OCI-LY7 (cell line): Measurements from ENCODE around the gene RPL26. TPM values are rescaled to one million over a fixed set of nuclear protein-coding genes. Genes with fewer than 3 reads are reported as not detected.

Experiments used
- BruUV-seq: library from RNA; stranded (reverse); fragments of 400-500 nt; replicated peaks from 2 replicates; lab custom pipeline; 2021; lab: Mats Ljungman, UMichigan
- CTCF ChIA-PET: fragments of 300-600 bp; sonication (Branson Sonifier 250); formaldehyde crosslinking; loops from one replicate; lab custom pipeline; 2022; ENCODE audit warnings: antibody characterized with exemption; ENCODE audit not compliant: unreplicated experiment; lab: Charles Lee
- POLR2A ChIA-PET: fragments of 300-600 bp; sonication (Branson Sonifier 250); formaldehyde crosslinking; loops from one replicate; lab custom pipeline; 2022; ENCODE audit warnings: antibody characterized with exemption; lab: Charles Lee
- DNase-seq: peaks from one replicate; pipeline ENCODE4 v3.0.0-alpha.2; 2015; ENCODE audit warnings: low spot score
- H2AFZ ChIP-seq: fragments of 200-600 bp; sonication (generic), shearing (Covaris generic); 2 replicates; pipeline ENCODE4 v1.6.1; 2014; ENCODE audit warnings: mild to moderate bottlenecking, antibody characterized with exemption, low read length, moderate library complexity
- H3K27ac ChIP-seq: fragments of 200-600 bp; sonication (generic); 2 replicates; pipeline ENCODE4 v1.5.1; 2014; ENCODE audit warnings: mixed run types, low read depth, mild to moderate bottlenecking, moderate library complexity, low read length, inconsistent platforms; ENCODE audit not compliant: poor library complexity, severe bottlenecking
- H3K36me3 ChIP-seq: fragments of 200-600 bp; sonication (generic); 2 replicates; pipeline ENCODE4 v1.6.1; 2014; ENCODE audit warnings: mild to moderate bottlenecking, antibody characterized with exemption, low read length, moderate library complexity, mixed read lengths; ENCODE audit not compliant: insufficient read depth
- H3K4me1 ChIP-seq: fragments of 200-600 bp; sonication (generic); 2 replicates; pipeline ENCODE4 v1.5.1; 2014; ENCODE audit warnings: mild to moderate bottlenecking, low read length; ENCODE audit not compliant: insufficient read depth, poor library complexity, severe bottlenecking
- H3K4me2 ChIP-seq: fragments of 200-600 bp; sonication (generic); 2 replicates; pipeline ENCODE4 v1.6.1; 2014; ENCODE audit warnings: mild to moderate bottlenecking, low read length
- H3K4me3 ChIP-seq: fragments of 200-600 bp; sonication (generic); 2 replicates; pipeline ENCODE4 v1.5.1; 2014; ENCODE audit warnings: mild to moderate bottlenecking, low read depth, low read length; ENCODE audit not compliant: poor library complexity, severe bottlenecking
- H3K79me2 ChIP-seq: fragments of 200-600 bp; sonication (generic); 2 replicates; pipeline ENCODE4 v1.6.1; 2016; ENCODE audit warnings: low read depth, mild to moderate bottlenecking, low read length, moderate library complexity, mixed read lengths; ENCODE audit not compliant: insufficient read depth
- H3K9me2 ChIP-seq: fragments of 200-600 bp; sonication (generic); 2 replicates; pipeline ENCODE4 v1.6.1; 2016; ENCODE audit warnings: mild to moderate bottlenecking, low read length, mixed read lengths; ENCODE audit not compliant: insufficient read depth
- H3K9me3 ChIP-seq: fragments of 200-600 bp; sonication (generic); 2 replicates; pipeline ENCODE4 v1.6.1; 2014; ENCODE audit warnings: mild to moderate bottlenecking, mixed run types, low read length, mixed read lengths
- H4K20me1 ChIP-seq: fragments of 200-600 bp; sonication (generic); 2 replicates; pipeline ENCODE4 v1.6.1; 2014; ENCODE audit warnings: mild to moderate bottlenecking, antibody characterized with exemption, low read length, moderate library complexity, mixed read lengths; ENCODE audit not compliant: insufficient read depth
- EZH2phosphoT487 ChIP-seq: fragments of 200-600 bp; sonication (generic); IDR thresholded peaks from 2 replicates; pipeline ENCODE4 v1.6.1; 2018; ENCODE audit warnings: low read depth, borderline replicate concordance, mild to moderate bottlenecking, mixed run types, antibody characterized with exemption, low read length, moderate library complexity, mixed read lengths
- intact Hi-C: fragments of 100-400 bp; cut with micrococcal nuclease; formaldehyde crosslinking; loops from one replicate; pipeline ENCODE4 v1.10.0; 2022; ENCODE audit not compliant: unreplicated experiment
- total RNA-seq, 2 experiments: library from RNA; depleted of rRNA in 1 of 2; stranded (reverse); fragments of >200 nt in 1 of 2; shearing (Covaris generic) in 1 of 2; gene quantifications; 2 replicates each; pipeline ENCODE4 v1.2.3, GENCODE V29; 2014 to 2022
- TF ChIP-seq, protein P1 (sequence below): fragments of 200-600 bp; sonication (generic); conservative IDR thresholded peaks from 2 replicates; pipeline ENCODE4 v1.5.1; 2014; ENCODE audit warnings: mild to moderate bottlenecking, antibody characterized with exemption, low read length, moderate library complexity, mixed read lengths

The RPL26 gene
- total RNA-seq, 2 experiments from 2014 or later = 3,139 to 4,013 TPM

DNA sequence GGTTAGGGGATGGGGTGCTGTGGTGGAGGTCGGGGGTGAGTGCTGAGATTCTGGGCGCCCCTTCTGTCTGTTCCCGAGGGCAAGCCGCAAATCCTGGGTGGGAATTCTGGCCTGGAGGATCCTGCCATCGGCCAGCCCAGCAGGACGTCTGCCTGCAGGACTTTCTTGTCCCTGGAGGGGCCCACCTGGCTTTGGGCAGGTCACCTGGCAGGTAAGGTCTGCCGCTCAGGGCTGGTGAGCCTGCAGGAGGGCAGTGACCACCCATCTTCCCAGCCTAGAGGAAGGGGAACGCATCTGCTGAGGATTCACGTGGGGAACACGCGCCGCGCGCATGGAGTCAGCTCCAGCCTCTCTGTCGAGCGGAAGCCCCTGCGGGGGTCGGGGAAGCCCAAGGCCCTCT, 9.3 kb upstream of the RPL26 start:
- POLR2A ChIA-PET = no interaction called here

DNA sequence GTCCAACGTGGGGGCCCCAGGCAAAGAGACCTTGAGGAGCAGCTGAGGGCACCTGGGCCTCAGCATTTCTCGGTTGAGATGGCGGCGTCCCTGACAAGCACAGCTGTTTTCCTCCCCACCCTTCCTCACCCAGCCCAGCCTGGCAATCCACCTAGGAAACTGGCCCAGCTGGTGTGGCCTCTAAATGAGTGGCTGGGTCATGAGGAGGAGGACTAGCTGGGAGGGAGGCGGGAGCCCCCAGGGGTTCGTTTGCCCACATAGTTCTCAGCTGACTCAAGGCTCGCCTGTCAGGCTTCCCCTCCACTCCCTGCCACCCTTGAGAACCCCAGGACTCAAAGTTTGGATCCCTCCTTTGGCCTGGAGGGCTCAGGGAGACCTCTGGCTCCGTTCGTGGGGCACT, 8.7 kb upstream of the RPL26 start:
- DNase-seq = no peak
- no peaks in the 10 kb centered on the region for H4K20me1 ChIP-seq
- H3K79me2 ChIP-seq = no peaks in the 10 kb centered on the region
- intact Hi-C loops = no loop called here
- H3K27ac ChIP-seq = no peak overlapping the region
- no peak overlapping the region for H2AFZ ChIP-seq
- ChIA-PET POLR2A (no interaction called here), CTCF (no interaction called here)
- no peaks in the 10 kb centered on the region for H3K9me3 ChIP-seq
- H3K4me3 ChIP-seq = no peak overlapping the region
- no peak for TF ChIP-seq EZH2phosphoT487
- TF ChIP-seq, protein P1, sequence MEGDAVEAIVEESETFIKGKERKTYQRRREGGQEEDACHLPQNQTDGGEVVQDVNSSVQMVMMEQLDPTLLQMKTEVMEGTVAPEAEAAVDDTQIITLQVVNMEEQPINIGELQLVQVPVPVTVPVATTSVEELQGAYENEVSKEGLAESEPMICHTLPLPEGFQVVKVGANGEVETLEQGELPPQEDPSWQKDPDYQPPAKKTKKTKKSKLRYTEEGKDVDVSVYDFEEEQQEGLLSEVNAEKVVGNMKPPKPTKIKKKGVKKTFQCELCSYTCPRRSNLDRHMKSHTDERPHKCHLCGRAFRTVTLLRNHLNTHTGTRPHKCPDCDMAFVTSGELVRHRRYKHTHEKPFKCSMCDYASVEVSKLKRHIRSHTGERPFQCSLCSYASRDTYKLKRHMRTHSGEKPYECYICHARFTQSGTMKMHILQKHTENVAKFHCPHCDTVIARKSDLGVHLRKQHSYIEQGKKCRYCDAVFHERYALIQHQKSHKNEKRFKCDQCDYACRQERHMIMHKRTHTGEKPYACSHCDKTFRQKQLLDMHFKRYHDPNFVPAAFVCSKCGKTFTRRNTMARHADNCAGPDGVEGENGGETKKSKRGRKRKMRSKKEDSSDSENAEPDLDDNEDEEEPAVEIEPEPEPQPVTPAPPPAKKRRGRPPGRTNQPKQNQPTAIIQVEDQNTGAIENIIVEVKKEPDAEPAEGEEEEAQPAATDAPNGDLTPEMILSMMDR = no peak
- no peak overlapping the region for H3K4me2 ChIP-seq
- H3K9me2 ChIP-seq = no peaks in the 10 kb centered on the region
- H3K36me3 ChIP-seq = no peaks in the 10 kb centered on the region
- H3K4me1 ChIP-seq = peaks cover 12% of the 10 kb centered on the region
- no TSS peak for BruUV-seq

More for the DNA sequence above, 9.3 kb upstream of the RPL26 start:
- Histone ChIP-seq H3K36me3 (no peaks in the 10 kb centered on the region), H2AFZ (no peak overlapping the region), H3K9me3 (no peaks in the 10 kb centered on the region), H3K4me3 (no peak overlapping the region), H3K9me2 (no peaks in the 10 kb centered on the region), H4K20me1 (no peaks in the 10 kb centered on the region), H3K27ac (no peak overlapping the region), H3K4me1 (peaks cover 12% of the 10 kb centered on the region), H3K4me2 (no peak overlapping the region), H3K79me2 (no peaks in the 10 kb centered on the region)
- intact Hi-C loops = no loop called here
- no TSS peak for BruUV-seq
- no peak for DNase-seq
- TF ChIP-seq, protein P1 = no peak
- no peak for TF ChIP-seq EZH2phosphoT487
- CTCF ChIA-PET = no interaction called here

GRCh38 chr17:8387914-8388651, 5.1 kb upstream of the RPL26 start:
- intact Hi-C loops = loop anchor here (10.0 kb wide), 1 partner anchor 357 kb away; the partner anchor contains the start of gene CCDC42
- no peak for DNase-seq
- no TSS peak for BruUV-seq
- H3K4me2 ChIP-seq = no peak overlapping the region
- CTCF ChIA-PET = no interaction called here
- H3K4me3 ChIP-seq = no peak overlapping the region
- H3K27ac ChIP-seq = no peak overlapping the region
- H3K36me3 ChIP-seq = no peaks in the 10 kb centered on the region
- peaks cover 11% of the 10 kb centered on the region for H3K4me1 ChIP-seq
- H4K20me1 ChIP-seq = no peaks in the 10 kb centered on the region
- H3K9me2 ChIP-seq = no peaks in the 10 kb centered on the region
- POLR2A ChIA-PET = no interaction called here
- no peak for TF ChIP-seq EZH2phosphoT487
- TF ChIP-seq, protein P1 = no peak
- no peaks in the 10 kb centered on the region for H3K9me3 ChIP-seq
- no peak overlapping the region for H2AFZ ChIP-seq
- H3K79me2 ChIP-seq = peaks cover 9% of the 10 kb centered on the region; the same call in 1 of the 2 replicates
